ENCODE data around the gene HRAS. TPM values are rescaled to one million over a fixed set of nuclear protein-coding genes. Genes with fewer than 3 reads are reported as not detected.

Gene HRAS
- total and polyA plus RNA-seq, 2 of the 13 experiments (the other 11 are each of a cell fraction or from before 2014, with no cell fraction given), result 32.9 to 50.0 TPM

GRCh38 chr11:506995-507726, 28.2 kb downstream of the HRAS start, which contains the start of gene RNH1 (continued):
- TF ChIP-seq PRDM4 (CRISPR knock-in tag; IDR thresholded peaks at IDR 0.05; ENCODE audit: borderline replicate concordance) (no peak), NRL (CRISPR knock-in tag; IDR thresholded peaks at IDR 0.05; ENCODE audit: borderline replicate concordance) (0 out of 2 replicates have a peak, but pooled peaks have one; percentile 20), KMT2A (CRISPR knock-in tag; IDR thresholded peaks at IDR 0.05) (0 out of 2 replicates have a peak, but pooled peaks have one; percentile 2), NR2F2 (IDR thresholded peaks at IDR 0.05; ENCODE audit: borderline replicate concordance, low read depth) (no peak), ZSCAN31 (CRISPR knock-in tag; IDR thresholded peaks at IDR 0.05; ENCODE audit: low read depth) (0 out of 2 replicates have a peak, but pooled peaks have one; percentile 27), ZNF546 (CRISPR knock-in tag; conservative IDR thresholded peaks at IDR 0.05) (peak; percentile 67; the same call in 1 of the 2 replicates), GLMP (CRISPR knock-in tag; IDR thresholded peaks at IDR 0.05; ENCODE audit: borderline replicate concordance) (peak; percentile 72; the same call in 1 of the 2 replicates), SAP130 (CRISPR knock-in tag; IDR thresholded peaks at IDR 0.05; ENCODE audit: low read depth) (peak; percentile 11; the same call in 1 of the 2 replicates), HMG20B (CRISPR knock-in tag; conservative IDR thresholded peaks at IDR 0.05) (no peak), TARDBP (CRISPR knock-in tag; IDR thresholded peaks at IDR 0.05) (peak; percentile 73; the same call in 1 of the 2 replicates), ZSCAN21 (CRISPR knock-in tag; IDR thresholded peaks at IDR 0.05; ENCODE audit: borderline replicate concordance) (peak; percentile 63; the same call in 1 of the 2 replicates), IRX3 (CRISPR knock-in tag; IDR thresholded peaks at IDR 0.05; ENCODE audit: borderline replicate concordance, low read depth) (peak; percentile 92; the same call in 1 of the 2 replicates), DRAP1 (CRISPR knock-in tag; IDR thresholded peaks at IDR 0.05) (peak; percentile 37; the same call in 1 of the 2 replicates), ZNF780A (CRISPR knock-in tag; IDR thresholded peaks at IDR 0.05) (0 out of 2 replicates have a peak, but pooled peaks have one; percentile 30), HNRNPL (IDR thresholded peaks at IDR 0.05; ENCODE audit: low read depth, low read length) (no peak), ZFAT (CRISPR knock-in tag; conservative IDR thresholded peaks at IDR 0.05) (no peak), ZBTB34 (CRISPR knock-in tag; IDR thresholded peaks at IDR 0.05) (no peak), ZNF598 (CRISPR knock-in tag; IDR thresholded peaks at IDR 0.05; ENCODE audit: borderline replicate concordance) (no peak), NFATC3 (CRISPR knock-in tag; IDR thresholded peaks at IDR 0.05) (no peak), XRCC5 (optimal IDR thresholded peaks at IDR 0.05; ENCODE audit: low read length) (peak; percentile 5), MTA1 (CRISPR knock-in tag; IDR thresholded peaks at IDR 0.05; ENCODE audit: borderline replicate concordance) (0 out of 2 replicates have a peak, but pooled peaks have one; percentile 2), ZNF788 (CRISPR knock-in tag; IDR thresholded peaks at IDR 0.05; ENCODE audit: borderline replicate concordance) (peak; percentile 62; the same call in 1 of the 2 replicates), FOXC1 (CRISPR knock-in tag; IDR thresholded peaks at IDR 0.05; ENCODE audit: borderline replicate concordance) (0 out of 2 replicates have a peak, but pooled peaks have one; percentile 9), ATF7-NPFF (CRISPR knock-in tag; IDR thresholded peaks at IDR 0.05; ENCODE audit: low read depth) (0 out of 2 replicates have a peak, but pooled peaks have one; percentile 52)
